IPS-18c (cell line): ENCODE measurements around the gene FRMD4A.
"Not testable (repeated sequence)": the region's sequence is repeated elsewhere in the genome, so short reads cannot be mapped to it uniquely, and the experiment has no call there.

Source experiments
- H3K4me3 ChIP-seq: 2 replicates; pipeline ENCODE4 v1.7.0; 2013; ENCODE audit warnings: low read depth, mild to moderate bottlenecking, low read length, moderate library complexity; ENCODE audit not compliant: insufficient read depth
- H3K9me3 ChIP-seq: one replicate; pipeline ENCODE4 v1.6.1; 2013; ENCODE audit warnings: mild to moderate bottlenecking, low read length, moderate library complexity; ENCODE audit not compliant: control insufficient read depth, insufficient read depth

The FRMD4A gene

GRCh38 chr10:14074062-14074884 is 256.5 kb downstream of the FRMD4A start:
- H3K4me3 ChIP-seq, result no peak overlapping the region
- no peaks in the 10 kb centered on the region for H3K9me3 ChIP-seq

GRCh38 chr10:14072541-14072940 is 258.2 kb downstream of the FRMD4A start:
- Histone ChIP-seq H3K4me3 (no peak overlapping the region), H3K9me3 (no peaks in the 10 kb centered on the region)

GRCh38 chr10:14071956-14072355 is 258.8 kb downstream of the FRMD4A start:
- Histone ChIP-seq H3K9me3 (no peaks in the 10 kb centered on the region), H3K4me3 (no peak overlapping the region)

GRCh38 chr10:14068601-14069250 is 262.0 kb downstream of the FRMD4A start:
- Histone ChIP-seq H3K9me3 (no peaks in the 10 kb centered on the region), H3K4me3 (no peak overlapping the region)

GRCh38 chr10:14067638-14068037 is 263.1 kb downstream of the FRMD4A start:
- H3K4me3 ChIP-seq, H3K9me3 ChIP-seq: not testable (repeated sequence)

GRCh38 chr10:14066106-14066505 is 264.6 kb downstream of the FRMD4A start:
- no peak overlapping the region for H3K4me3 ChIP-seq
- H3K9me3 ChIP-seq, result no peaks in the 10 kb centered on the region

GRCh38 chr10:14063531-14064285 is 267.0 kb downstream of the FRMD4A start:
- no peak overlapping the region for H3K4me3 ChIP-seq
- H3K9me3 ChIP-seq, result no peaks in the 10 kb centered on the region

GRCh38 chr10:14062528-14063260 is 268.0 kb downstream of the FRMD4A start:
- Histone ChIP-seq H3K9me3 (no peaks in the 10 kb centered on the region), H3K4me3 (no peak overlapping the region)

- no peaks in the 10 kb centered on the region for H3K9me3 ChIP-seq
- no peak overlapping the region for H3K4me3 ChIP-seq
These were observed 270.2 kb downstream of the FRMD4A start for GRCh38 chr10:14060320-14061070.

GRCh38 chr10:14056610-14057332 is 274.0 kb downstream of the FRMD4A start:
- no peak overlapping the region for H3K4me3 ChIP-seq
- H3K9me3 ChIP-seq, result no peaks in the 10 kb centered on the region

GRCh38 chr10:14052931-14053330 is 277.8 kb downstream of the FRMD4A start:
- no peak overlapping the region for H3K4me3 ChIP-seq
- H3K9me3 ChIP-seq, result no peaks in the 10 kb centered on the region

- no peak overlapping the region for H3K4me3 ChIP-seq
These were observed 280.1 kb downstream of the FRMD4A start for GRCh38 chr10:14050598-14050997.

GRCh38 chr10:14048930-14049613 is 281.7 kb downstream of the FRMD4A start:
- Histone ChIP-seq H3K9me3 (no peaks in the 10 kb centered on the region), H3K4me3 (no peak overlapping the region)

More at GRCh38 chr10:14050598-14050997, 280.1 kb downstream of the FRMD4A start:
- no peaks in the 10 kb centered on the region for H3K9me3 ChIP-seq

GRCh38 chr10:14047431-14047830 is 283.3 kb downstream of the FRMD4A start:
- H3K9me3 ChIP-seq, result no peaks in the 10 kb centered on the region

GRCh38 chr10:14042051-14042450 is 288.7 kb downstream of the FRMD4A start:
- not testable (repeated sequence) for H3K9me3 ChIP-seq, H3K4me3 ChIP-seq

More at GRCh38 chr10:14047431-14047830, 283.3 kb downstream of the FRMD4A start:
- no peak overlapping the region for H3K4me3 ChIP-seq
